Measurements from ENCODE around the gene RMI1.

RMI1 gene

GRCh38 chr9:83976372-83976771, 4.2 kb upstream of the RMI1 start:
- peak overlapping the region; percentile 97 to 100 for H3K4me3 Mint-ChIP-seq
- no peaks in the 10 kb centered on the region for H3K27me3 Mint-ChIP-seq
- DNase-seq = no peak
- peaks cover 99% of the 10 kb centered on the region for H3K36me3 Mint-ChIP-seq (ENCODE audit: insufficient read depth)
- peaks cover 30 to 61% of the 10 kb centered on the region in 2 donors for H3K4me1 Mint-ChIP-seq (ENCODE audit: low read depth in 2 of 2)
- H3K9me3 Mint-ChIP-seq = no peaks in the 10 kb centered on the region
- peak overlapping the region in 1 of 2 donors; percentile 99 for H3K27ac Mint-ChIP-seq
- no peak for ATAC-seq (replicated peaks)

DNA sequence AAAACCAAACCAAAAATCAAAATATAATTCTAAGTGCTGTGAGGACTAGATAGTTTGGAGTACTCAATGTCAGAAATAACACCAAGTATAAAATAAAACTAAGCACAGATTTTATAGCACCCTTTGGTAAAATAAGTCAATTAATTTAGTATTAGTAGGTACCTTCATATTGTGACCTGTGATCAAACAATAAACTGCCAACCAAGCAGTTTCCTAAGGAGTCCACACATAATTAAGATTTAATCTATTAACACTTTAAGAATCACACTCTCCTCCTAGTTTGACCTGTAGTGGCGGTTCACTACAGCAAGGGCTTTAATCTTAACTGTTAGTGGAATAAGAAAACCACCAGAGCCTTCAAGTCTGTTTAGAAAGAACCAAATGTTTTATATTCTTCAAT, 3.4 kb upstream of the RMI1 start:
- ATAC-seq (replicated peaks) (no peak), DNase-seq (no peak)
- Mint-ChIP-seq H3K9me3 (no peaks in the 10 kb centered on the region), H3K27ac (peak overlapping the region in 1 of 2 donors; percentile 99), H3K4me3 (peak overlapping the region; percentile 97 to 100), H3K27me3 (no peaks in the 10 kb centered on the region), H3K36me3 (ENCODE audit: insufficient read depth) (peaks cover 92% of the 10 kb centered on the region), H3K4me1 (ENCODE audit: low read depth in 2 of 2) (peaks cover 31 to 60% of the 10 kb centered on the region in 2 donors)

GRCh38 chr9:83978992-83979811, 1.4 kb upstream of the RMI1 start:
- H3K4me3 Mint-ChIP-seq = peak overlapping the region; percentile 97 to 100
- H3K36me3 Mint-ChIP-seq (ENCODE audit: insufficient read depth) = peaks cover 72% of the 10 kb centered on the region
- H3K27me3 Mint-ChIP-seq = no peaks in the 10 kb centered on the region
- DNase-seq = peak; percentile 77 to 81 (median 79)
- H3K9me3 Mint-ChIP-seq = no peaks in the 10 kb centered on the region
- ATAC-seq (replicated peaks) = peak; percentile 51
- H3K27ac Mint-ChIP-seq = peak overlapping the region; percentile 99
- H3K4me1 Mint-ChIP-seq (ENCODE audit: low read depth in 2 of 2) = peaks cover 30 to 58% of the 10 kb centered on the region in 2 donors

GRCh38 chr9:83979812-83980394, 702 bp upstream of the RMI1 start, which contains the start of gene HNRNPK:
HNRNPK (minus strand) TSS chr9:83980215; CDS start chr9:83978252, 1,963 bp downstream.
- Mint-ChIP-seq H3K4me1 (ENCODE audit: low read depth in 2 of 2) (peaks cover 24 to 51% of the 10 kb centered on the region in 2 donors), H3K9me3 (no peaks in the 10 kb centered on the region), H3K27me3 (no peaks in the 10 kb centered on the region), H3K4me3 (peak within 1 kb of the TSS; percentile 97 to 100), H3K27ac (peak within 1 kb of the TSS; percentile 99), H3K36me3 (ENCODE audit: insufficient read depth) (peaks cover 65% of the 10 kb centered on the region)
- ATAC-seq (replicated peaks) = peak; percentile 80
- DNase-seq = peak; percentile 99 to 100 (median 100)

DNA sequence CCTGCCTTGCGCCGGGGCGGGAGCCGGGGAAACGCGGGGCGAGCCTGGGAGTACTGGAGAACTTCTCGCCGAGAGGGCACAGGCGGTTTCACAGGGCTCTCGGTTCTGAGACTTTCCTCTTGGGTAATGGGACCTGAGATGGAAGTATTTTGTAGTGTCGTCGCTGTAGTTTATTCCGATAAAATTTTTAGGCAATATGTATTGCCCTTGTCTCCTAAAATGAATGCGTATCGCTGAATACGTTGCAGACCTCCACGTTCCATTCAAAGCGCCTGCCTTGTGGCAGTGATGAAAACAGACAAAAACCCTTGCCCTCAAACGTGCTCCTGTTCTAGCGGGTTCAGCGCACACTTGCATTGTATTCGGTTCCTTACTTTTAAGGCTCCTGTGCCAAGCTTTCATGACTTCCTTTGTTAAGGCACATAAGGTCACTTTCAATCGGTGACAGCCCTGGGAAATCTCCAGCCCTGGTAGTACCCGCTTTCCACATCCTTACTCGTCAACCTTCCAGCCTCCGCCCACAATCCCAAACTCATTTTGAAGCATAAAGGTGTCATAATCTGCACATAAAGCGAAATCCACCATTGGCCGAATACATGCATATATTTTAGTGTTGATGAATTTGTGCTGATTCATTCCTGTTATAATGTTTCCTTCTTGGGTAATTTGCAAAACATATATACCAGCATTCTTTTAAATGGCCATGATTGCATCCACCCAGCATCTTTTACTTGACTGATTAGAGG, 694 bp downstream of the RMI1 start:
- peak in 1 of 3 experiments; percentile 19 for DNase-seq
- Mint-ChIP-seq H3K4me1 (ENCODE audit: low read depth in 2 of 2) (peaks cover 21 to 37% of the 10 kb centered on the region in 2 donors), H3K36me3 (ENCODE audit: insufficient read depth) (peaks cover 51% of the 10 kb centered on the region), H3K27ac (peak overlapping the region; percentile 99), H3K27me3 (no peaks in the 10 kb centered on the region), H3K4me3 (peak overlapping the region; percentile 97 to 100), H3K9me3 (no peaks in the 10 kb centered on the region)
- ATAC-seq (replicated peaks) = no peak

DNA sequence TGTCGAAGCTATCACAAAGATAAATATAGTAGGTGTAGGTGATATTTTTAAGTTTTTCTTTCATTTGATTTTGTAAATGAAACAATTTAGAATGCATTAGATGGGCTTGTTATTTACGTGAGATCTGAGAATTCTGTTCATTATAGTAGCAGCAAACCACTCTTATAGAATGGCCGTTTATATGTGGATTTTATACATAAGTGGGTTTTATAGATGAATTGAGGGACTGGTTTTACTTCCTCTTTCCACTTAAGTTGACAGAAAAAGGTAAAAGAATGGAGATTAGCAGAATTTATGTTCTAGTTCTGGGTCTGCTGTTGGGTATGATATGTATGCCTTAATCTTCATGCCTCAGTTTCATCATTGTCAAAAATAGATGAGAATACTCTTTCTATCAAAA, 5.6 kb downstream of the RMI1 start:
- no peaks in the 10 kb centered on the region for H3K9me3 Mint-ChIP-seq
- DNase-seq (no peak), ATAC-seq (replicated peaks) (no peak)
- no peak overlapping the region for H3K4me3 Mint-ChIP-seq
- H3K27me3 Mint-ChIP-seq = no peaks in the 10 kb centered on the region
- H3K27ac Mint-ChIP-seq = no peak overlapping the region
- peaks cover 15 to 29% of the 10 kb centered on the region in 2 donors for H3K4me1 Mint-ChIP-seq (ENCODE audit: low read depth in 2 of 2)
- peaks cover 3% of the 10 kb centered on the region for H3K36me3 Mint-ChIP-seq (ENCODE audit: insufficient read depth)

DNA sequence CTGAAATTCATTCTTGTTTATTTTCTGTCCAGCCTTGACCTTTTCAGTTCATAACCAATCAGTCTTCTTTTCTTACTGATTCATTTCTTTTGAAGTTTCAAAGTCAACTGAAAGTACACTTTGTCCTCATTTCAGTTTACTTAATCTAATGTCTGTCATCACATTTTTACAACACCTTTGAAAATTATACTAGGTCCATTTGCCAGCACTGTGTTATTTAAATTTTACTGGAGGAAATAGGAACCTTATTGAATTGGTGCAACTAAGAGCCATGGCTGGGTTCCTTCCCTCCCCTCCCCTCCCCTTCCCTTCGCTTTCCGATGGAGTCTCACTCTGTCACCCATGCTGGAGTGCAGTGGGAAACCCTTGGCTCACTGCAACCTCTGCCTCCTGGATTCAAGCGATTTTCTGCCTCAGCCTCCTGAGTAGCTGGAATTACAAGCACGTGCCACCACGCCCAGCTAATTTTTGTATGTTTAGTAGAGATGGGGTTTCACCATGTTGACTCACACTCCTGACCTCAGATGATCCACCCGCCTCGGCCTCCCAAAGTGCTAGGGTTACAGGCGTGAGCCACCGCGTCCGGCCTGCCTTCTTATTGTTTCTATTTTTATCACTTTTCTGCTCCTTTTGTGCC, 6.3 kb downstream of the RMI1 start:
- ATAC-seq (replicated peaks) (peak; percentile 69), DNase-seq (peak in 1 of 3 experiments; percentile 7)
- H3K27me3 Mint-ChIP-seq = no peaks in the 10 kb centered on the region
- no peaks in the 10 kb centered on the region for H3K36me3 Mint-ChIP-seq (ENCODE audit: insufficient read depth)
- H3K9me3 Mint-ChIP-seq = no peaks in the 10 kb centered on the region
- peak overlapping the region in 1 of 2 donors; percentile 32 for H3K4me3 Mint-ChIP-seq
- H3K27ac Mint-ChIP-seq = peak overlapping the region; percentile 48 to 66
- peaks cover 11 to 23% of the 10 kb centered on the region in 2 donors for H3K4me1 Mint-ChIP-seq (ENCODE audit: low read depth in 2 of 2)

GRCh38 chr9:83987402-83987791, 6.8 kb downstream of the RMI1 start:
- ATAC-seq (replicated peaks) (peak; percentile 39), DNase-seq (no peak)
- no peaks in the 10 kb centered on the region for H3K36me3 Mint-ChIP-seq (ENCODE audit: insufficient read depth)
- H3K9me3 Mint-ChIP-seq = no peaks in the 10 kb centered on the region
- peaks cover 11 to 23% of the 10 kb centered on the region in 2 donors for H3K4me1 Mint-ChIP-seq (ENCODE audit: low read depth in 2 of 2)
- peak overlapping the region in 1 of 2 donors; percentile 32 for H3K4me3 Mint-ChIP-seq
- no peaks in the 10 kb centered on the region for H3K27me3 Mint-ChIP-seq
- peak overlapping the region; percentile 48 to 66 for H3K27ac Mint-ChIP-seq

- Mint-ChIP-seq H3K4me1 (ENCODE audit: low read depth in 2 of 2) (peaks cover 8 to 19% of the 10 kb centered on the region in 2 donors), H3K27me3 (no peaks in the 10 kb centered on the region), H3K4me3 (no peak overlapping the region), H3K9me3 (no peaks in the 10 kb centered on the region), H3K27ac (no peak overlapping the region), H3K36me3 (ENCODE audit: insufficient read depth) (no peaks in the 10 kb centered on the region)
- DNase-seq = no peak
- no peak for ATAC-seq (replicated peaks)
Measured at GRCh38 chr9:83988411-83988810, 7.8 kb downstream of the RMI1 start.

- H3K4me3 Mint-ChIP-seq = no peak overlapping the region
- no peak overlapping the region for H3K27ac Mint-ChIP-seq
- DNase-seq = no peak
Measured at GRCh38 chr9:83991355-83991754, 10.8 kb downstream of the RMI1 start.

GRCh38 chr9:83992407-83992806, 11.8 kb downstream of the RMI1 start:
- no peak for DNase-seq
- Mint-ChIP-seq H3K9me3 (no peaks in the 10 kb centered on the region), H3K4me3 (no peak overlapping the region), H3K36me3 (ENCODE audit: insufficient read depth) (no peaks in the 10 kb centered on the region), H3K27me3 (no peaks in the 10 kb centered on the region), H3K27ac (no peak overlapping the region), H3K4me1 (ENCODE audit: low read depth in 2 of 2) (peaks cover 1 to 13% of the 10 kb centered on the region in 2 donors)
- no peak for ATAC-seq (replicated peaks)

More at GRCh38 chr9:83991355-83991754, 10.8 kb downstream of the RMI1 start:
- ATAC-seq (replicated peaks) = no peak
- peaks cover 8 to 19% of the 10 kb centered on the region in 2 donors for H3K4me1 Mint-ChIP-seq (ENCODE audit: low read depth in 2 of 2)
- H3K36me3 Mint-ChIP-seq (ENCODE audit: insufficient read depth) = no peaks in the 10 kb centered on the region
- no peaks in the 10 kb centered on the region for H3K9me3 Mint-ChIP-seq
- H3K27me3 Mint-ChIP-seq = no peaks in the 10 kb centered on the region

- Mint-ChIP-seq H3K4me1 (ENCODE audit: low read depth in 2 of 2) (peaks cover 0 to 8% of the 10 kb centered on the region in 2 donors), H3K9me3 (no peaks in the 10 kb centered on the region), H3K27ac (no peak overlapping the region), H3K27me3 (no peaks in the 10 kb centered on the region), H3K4me3 (no peak overlapping the region), H3K36me3 (ENCODE audit: insufficient read depth) (no peaks in the 10 kb centered on the region)
- no peak for ATAC-seq (replicated peaks)
- no peak for DNase-seq
Measured at GRCh38 chr9:83992901-83993300, 12.3 kb downstream of the RMI1 start.

GRCh38 chr9:83996126-83996525, 15.5 kb downstream of the RMI1 start:
- no peak overlapping the region for H3K4me3 Mint-ChIP-seq
- DNase-seq (no peak), ATAC-seq (replicated peaks) (no peak)
- H3K9me3 Mint-ChIP-seq = no peaks in the 10 kb centered on the region
- peaks cover 2% of the 10 kb centered on the region for H3K36me3 Mint-ChIP-seq (ENCODE audit: insufficient read depth)
- no peaks in the 10 kb centered on the region for H3K27me3 Mint-ChIP-seq
- no peaks in the 10 kb centered on the region for H3K4me1 Mint-ChIP-seq (ENCODE audit: low read depth in 2 of 2)
- H3K27ac Mint-ChIP-seq = no peak overlapping the region
